ENCODE results near the gene FRMD4A. TPM values are rescaled to one million over a fixed set of nuclear protein-coding genes. Genes with fewer than 3 reads are reported as not detected.
"Not testable (repeated sequence)": the region's sequence is repeated elsewhere in the genome, so short reads cannot be mapped to it uniquely, and the experiment has no call there.

The FRMD4A gene
- polyA plus RNA-seq, 3 donors = 82.0 to 91.8 (median 86.9) TPM

GRCh38 chr10:14219411-14219810 lies 111.3 kb downstream of the FRMD4A start:
- DNase-seq (ENCODE audit: extremely low read depth in 1 of 11, low read depth in 9 of 11, low spot score in 4 of 11) = no peak

GRCh38 chr10:14215641-14216040 lies 115.1 kb downstream of the FRMD4A start:
- no peak for DNase-seq (ENCODE audit: extremely low read depth in 1 of 11, low read depth in 9 of 11, low spot score in 4 of 11)

- DNase-seq (ENCODE audit: extremely low read depth in 1 of 11, low read depth in 9 of 11, low spot score in 4 of 11) = not testable (repeated sequence)
These were observed 117.0 kb downstream of the FRMD4A start for GRCh38 chr10:14213703-14214102.

- no peak for DNase-seq (ENCODE audit: extremely low read depth in 1 of 11, low read depth in 9 of 11, low spot score in 4 of 11)
These were observed 119.1 kb downstream of the FRMD4A start for GRCh38 chr10:14211610-14212009.

- DNase-seq (ENCODE audit: extremely low read depth in 1 of 11, low read depth in 9 of 11, low spot score in 4 of 11) = no peak
These were observed 122.5 kb downstream of the FRMD4A start for GRCh38 chr10:14208231-14208630.

- no peak for DNase-seq (ENCODE audit: extremely low read depth in 1 of 11, low read depth in 9 of 11, low spot score in 4 of 11)
These were observed 125.5 kb downstream of the FRMD4A start for GRCh38 chr10:14205233-14205632.

GRCh38 chr10:14200698-14201544 lies 129.8 kb downstream of the FRMD4A start:
- DNase-seq (ENCODE audit: extremely low read depth in 1 of 11, low read depth in 9 of 11, low spot score in 4 of 11) = peak in 1 of 11 donors; percentile 20

- not testable (repeated sequence) for DNase-seq (ENCODE audit: extremely low read depth in 1 of 11, low read depth in 9 of 11, low spot score in 4 of 11)
These were observed 131.6 kb downstream of the FRMD4A start for GRCh38 chr10:14199098-14199497.

GRCh38 chr10:14198078-14198477 lies 132.6 kb downstream of the FRMD4A start:
- no peak for DNase-seq (ENCODE audit: extremely low read depth in 1 of 11, low read depth in 9 of 11, low spot score in 4 of 11)

GRCh38 chr10:14196113-14196512 lies 134.6 kb downstream of the FRMD4A start:
- DNase-seq (ENCODE audit: extremely low read depth in 1 of 11, low read depth in 9 of 11, low spot score in 4 of 11) = no peak

- DNase-seq (ENCODE audit: extremely low read depth in 1 of 11, low read depth in 9 of 11, low spot score in 4 of 11) = no peak
These were observed 135.3 kb downstream of the FRMD4A start for GRCh38 chr10:14195433-14195832.

GRCh38 chr10:14192746-14193145 lies 138.0 kb downstream of the FRMD4A start:
- DNase-seq (ENCODE audit: extremely low read depth in 1 of 11, low read depth in 9 of 11, low spot score in 4 of 11) = no peak

GRCh38 chr10:14191871-14192270 lies 138.9 kb downstream of the FRMD4A start:
- DNase-seq (ENCODE audit: extremely low read depth in 1 of 11, low read depth in 9 of 11, low spot score in 4 of 11) = no peak

- DNase-seq (ENCODE audit: extremely low read depth in 1 of 11, low read depth in 9 of 11, low spot score in 4 of 11) = no peak
These were observed 139.3 kb downstream of the FRMD4A start for GRCh38 chr10:14191407-14191806.

GRCh38 chr10:14190702-14191101 lies 140.0 kb downstream of the FRMD4A start:
- DNase-seq (ENCODE audit: extremely low read depth in 1 of 11, low read depth in 9 of 11, low spot score in 4 of 11) = no peak

GRCh38 chr10:14186245-14186644 lies 144.5 kb downstream of the FRMD4A start:
- no peak for DNase-seq (ENCODE audit: extremely low read depth in 1 of 11, low read depth in 9 of 11, low spot score in 4 of 11)

GRCh38 chr10:14185316-14186045 lies 145.2 kb downstream of the FRMD4A start:
- DNase-seq (ENCODE audit: extremely low read depth in 1 of 11, low read depth in 9 of 11, low spot score in 4 of 11) = peak in 3 of 11 donors; percentile 29 to 64 (median 56)

- DNase-seq (ENCODE audit: extremely low read depth in 1 of 11, low read depth in 9 of 11, low spot score in 4 of 11) = no peak
These were observed 145.8 kb downstream of the FRMD4A start for GRCh38 chr10:14184841-14185315.

GRCh38 chr10:14182781-14183180 lies 147.9 kb downstream of the FRMD4A start:
- DNase-seq (ENCODE audit: extremely low read depth in 1 of 11, low read depth in 9 of 11, low spot score in 4 of 11) = no peak

GRCh38 chr10:14181567-14181936 lies 149.2 kb downstream of the FRMD4A start:
- no peak for DNase-seq (ENCODE audit: extremely low read depth in 1 of 11, low read depth in 9 of 11, low spot score in 4 of 11)

Measured in renal cortex interstitium (tissue), 11 donors.